ENCODE results near the gene MOSMO.
"Not testable (repeated sequence)": the region's sequence is repeated elsewhere in the genome, so short reads cannot be mapped to it uniquely, and the experiment has no call there.

Gene MOSMO

GRCh38 chr16:22098405-22099255 is 90.7 kb downstream of the MOSMO start:
- no peak for DNase-seq

GRCh38 chr16:22099256-22099975 is 91.5 kb downstream of the MOSMO start:
- DNase-seq = no peak

GRCh38 chr16:22103441-22103840 is 95.5 kb downstream of the MOSMO start:
- DNase-seq = no peak

- no peak for DNase-seq
These were observed 101.5 kb downstream of the MOSMO start for GRCh38 chr16:22109258-22109898.

GRCh38 chr16:22111629-22112028 is 103.7 kb downstream of the MOSMO start:
- not testable (repeated sequence) for DNase-seq

GRCh38 chr16:22116095-22116700 is 108.3 kb downstream of the MOSMO start:
- DNase-seq = no peak

GRCh38 chr16:22117609-22118008 is 109.7 kb downstream of the MOSMO start:
- no peak for DNase-seq

GRCh38 chr16:22120440-22120839 is 112.5 kb downstream of the MOSMO start:
- DNase-seq = no peak

- DNase-seq = no peak
These were observed 114.3 kb downstream of the MOSMO start for GRCh38 chr16:22122239-22122638.

- no peak for DNase-seq
These were observed 115.2 kb downstream of the MOSMO start for GRCh38 chr16:22123146-22123545.

GRCh38 chr16:22123759-22124490 is 116.0 kb downstream of the MOSMO start:
- DNase-seq = no peak

- no peak for DNase-seq
These were observed 116.8 kb downstream of the MOSMO start for GRCh38 chr16:22124583-22125284.

GRCh38 chr16:22126037-22126558 is 118.2 kb downstream of the MOSMO start:
- no peak for DNase-seq

GRCh38 chr16:22128537-22128936 is 120.6 kb downstream of the MOSMO start:
- DNase-seq = not testable (repeated sequence)

GRCh38 chr16:22130528-22130927 is 122.6 kb downstream of the MOSMO start:
- DNase-seq = no peak

- no peak for DNase-seq
These were observed 124.9 kb downstream of the MOSMO start for GRCh38 chr16:22132801-22133200.
